CD4-positive, alpha-beta T cell (primary cell): ENCODE measurements around the gene RASSF10. TPM values are rescaled to one million over a fixed set of nuclear protein-coding genes. Genes with fewer than 3 reads are reported as not detected.

Source experiments
- ATAC-seq: fragments of 200-7000 bp; cut with Tn5 transposase; one replicate; pipeline ENCODE4 v1.10.0; 2022; ENCODE audit warnings: mild to moderate bottlenecking; ENCODE audit not compliant: poor library complexity
- CTCF ChIA-PET: fragments of 350-600 bp; sonication (Branson Sonifier 250); formaldehyde crosslinking; loops from one replicate; lab custom pipeline; 2021; ENCODE audit warnings: antibody characterized with exemption, inconsistent platforms; lab: Charles Lee
- POLR2A ChIA-PET: fragments of 350-600 bp; sonication (Branson Sonifier 250); formaldehyde crosslinking; loops from one replicate; lab custom pipeline; 2021; ENCODE audit warnings: antibody characterized with exemption, inconsistent platforms; lab: Charles Lee
- DNase-seq, 14 experiments: peaks; one replicate each; pipeline ENCODE4 v3.0.0-alpha.2; 2013 to 2020; ENCODE audit warnings: mixed read lengths in 2 of 14
- H3K27ac ChIP-seq, 2 donors: one replicate each; pipeline versions ENCODE4 v1.5.1 to v1.7.0; 2013; ENCODE audit warnings: low read length in 2 of 2, low read depth in 1 of 2, mild to moderate bottlenecking in 1 of 2
- H3K27me3 ChIP-seq, 2 experiments: 1 replicate in 1 of 2; 2 replicates in 1 of 2; pipeline versions ENCODE4 v1.6.1 to v1.7.0; 2013; ENCODE audit warnings: low read length in 2 of 2, control low read depth in 1 of 2, mild to moderate bottlenecking in 1 of 2, moderate library complexity in 1 of 2; ENCODE audit not compliant: insufficient read depth in 2 of 2, control insufficient read depth in 1 of 2
- H3K36me3 ChIP-seq: one replicate; pipeline ENCODE4 v1.6.1; 2013; ENCODE audit warnings: low read length, control low read depth; ENCODE audit not compliant: insufficient read depth
- H3K4me1 ChIP-seq: one replicate; pipeline ENCODE4 v1.6.1; 2013; ENCODE audit warnings: low read length, control low read depth; ENCODE audit not compliant: insufficient read depth
- H3K4me3 ChIP-seq: one replicate; pipeline ENCODE4 v1.5.1; 2013; ENCODE audit warnings: mild to moderate bottlenecking, low read length, moderate library complexity
- H3K9me3 ChIP-seq, 2 experiments: 1 replicate in 1 of 2; 2 replicates in 1 of 2; pipeline versions ENCODE4 v1.6.1 to v1.7.0; 2013; ENCODE audit warnings: low read length in 2 of 2, mild to moderate bottlenecking in 2 of 2, control low read depth in 1 of 2, moderate library complexity in 1 of 2; ENCODE audit not compliant: control insufficient read depth in 1 of 2, insufficient read depth in 1 of 2
- H3K27ac Mint-ChIP-seq: one replicate; pipeline ENCODE4 v1.8.0; 2020; ENCODE audit warnings: mixed read lengths
- H3K27me3 Mint-ChIP-seq: one replicate; pipeline ENCODE4 v1.8.0; 2021; ENCODE audit warnings: mixed read lengths
- H3K36me3 Mint-ChIP-seq: one replicate; pipeline ENCODE4 v1.8.0; 2021; ENCODE audit warnings: low read depth, mixed read lengths
- H3K4me1 Mint-ChIP-seq: one replicate; pipeline ENCODE4 v1.8.0; 2021; ENCODE audit warnings: low read depth, mixed read lengths
- H3K4me3 Mint-ChIP-seq: one replicate; pipeline ENCODE4 v1.8.0; 2020; ENCODE audit warnings: mild to moderate bottlenecking, mixed read lengths
- H3K9me3 Mint-ChIP-seq: one replicate; pipeline ENCODE4 v1.8.0; 2020; ENCODE audit warnings: mixed read lengths
- intact Hi-C, 2 experiments: fragments of 100-400 bp; cut with DNase I in 1 of 2; cut with micrococcal nuclease in 1 of 2; formaldehyde crosslinking; loops; one replicate each; pipeline versions ENCODE4 v1.15.1 to v1.9.0; 2023 to 2025; cut with DNase I, micrococcal nuclease
- total RNA-seq, 174 experiments: library from RNA in 2 of 174; stranded (reverse) in 2 of 174; gene quantifications; one replicate each; pipeline ENCODE4 v1.2.3 and lab custom pipeline; 2021 to 2026
- TF ChIP-seq, protein P1 (sequence below): fragments of 200-600 bp; IDR thresholded peaks from one replicate; pipeline ENCODE4 v1.8.0; 2022; ENCODE audit warnings: antibody characterized with exemption, mild to moderate bottlenecking

RASSF10 gene
- total RNA-seq, 2 experiments from 2014 or later = not detected

DNA sequence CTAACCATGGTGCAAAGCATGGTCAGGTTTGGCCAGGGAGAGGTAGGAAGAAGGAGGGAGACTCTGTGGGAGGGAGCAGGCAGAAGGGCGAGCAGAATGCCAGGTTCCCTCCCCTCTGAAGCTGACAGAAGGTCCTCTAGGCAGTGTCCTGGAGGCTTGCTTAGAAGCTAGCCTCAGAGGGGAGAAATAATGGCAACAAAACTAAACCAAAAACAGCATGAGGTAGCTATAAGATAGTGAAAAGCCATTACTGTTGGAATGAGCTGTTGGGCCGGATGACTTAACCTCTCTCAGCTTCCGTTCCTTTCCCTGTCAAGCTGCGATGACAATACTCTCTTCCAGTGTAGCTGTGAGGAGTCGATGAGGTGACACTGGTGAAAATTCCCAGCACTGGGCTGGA is 36.6 kb downstream of the RASSF10 start:
- Histone ChIP-seq H3K4me3 (no peak overlapping the region), H3K9me3 (no peaks in the 10 kb centered on the region), H3K4me1 (no peaks in the 10 kb centered on the region), H3K27me3 (peaks cover 0 to 2% of the 10 kb centered on the region in 2 experiments), H3K27ac (no peak overlapping the region), H3K36me3 (no peaks in the 10 kb centered on the region)
- no peaks in the 10 kb centered on the region for H3K36me3 Mint-ChIP-seq
- no peak overlapping the region for H3K4me3 Mint-ChIP-seq
- TF ChIP-seq, protein P1, sequence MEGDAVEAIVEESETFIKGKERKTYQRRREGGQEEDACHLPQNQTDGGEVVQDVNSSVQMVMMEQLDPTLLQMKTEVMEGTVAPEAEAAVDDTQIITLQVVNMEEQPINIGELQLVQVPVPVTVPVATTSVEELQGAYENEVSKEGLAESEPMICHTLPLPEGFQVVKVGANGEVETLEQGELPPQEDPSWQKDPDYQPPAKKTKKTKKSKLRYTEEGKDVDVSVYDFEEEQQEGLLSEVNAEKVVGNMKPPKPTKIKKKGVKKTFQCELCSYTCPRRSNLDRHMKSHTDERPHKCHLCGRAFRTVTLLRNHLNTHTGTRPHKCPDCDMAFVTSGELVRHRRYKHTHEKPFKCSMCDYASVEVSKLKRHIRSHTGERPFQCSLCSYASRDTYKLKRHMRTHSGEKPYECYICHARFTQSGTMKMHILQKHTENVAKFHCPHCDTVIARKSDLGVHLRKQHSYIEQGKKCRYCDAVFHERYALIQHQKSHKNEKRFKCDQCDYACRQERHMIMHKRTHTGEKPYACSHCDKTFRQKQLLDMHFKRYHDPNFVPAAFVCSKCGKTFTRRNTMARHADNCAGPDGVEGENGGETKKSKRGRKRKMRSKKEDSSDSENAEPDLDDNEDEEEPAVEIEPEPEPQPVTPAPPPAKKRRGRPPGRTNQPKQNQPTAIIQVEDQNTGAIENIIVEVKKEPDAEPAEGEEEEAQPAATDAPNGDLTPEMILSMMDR = no peak
- CTCF ChIA-PET = no interaction called here
- H3K27me3 Mint-ChIP-seq = peaks cover 17% of the 10 kb centered on the region
- no peak for DNase-seq
- intact Hi-C loops = no loop called here
- H3K9me3 Mint-ChIP-seq = no peaks in the 10 kb centered on the region
- POLR2A ChIA-PET = no interaction called here
- no peak for ATAC-seq
- no peaks in the 10 kb centered on the region for H3K4me1 Mint-ChIP-seq
- H3K27ac Mint-ChIP-seq = no peak overlapping the region

DNA sequence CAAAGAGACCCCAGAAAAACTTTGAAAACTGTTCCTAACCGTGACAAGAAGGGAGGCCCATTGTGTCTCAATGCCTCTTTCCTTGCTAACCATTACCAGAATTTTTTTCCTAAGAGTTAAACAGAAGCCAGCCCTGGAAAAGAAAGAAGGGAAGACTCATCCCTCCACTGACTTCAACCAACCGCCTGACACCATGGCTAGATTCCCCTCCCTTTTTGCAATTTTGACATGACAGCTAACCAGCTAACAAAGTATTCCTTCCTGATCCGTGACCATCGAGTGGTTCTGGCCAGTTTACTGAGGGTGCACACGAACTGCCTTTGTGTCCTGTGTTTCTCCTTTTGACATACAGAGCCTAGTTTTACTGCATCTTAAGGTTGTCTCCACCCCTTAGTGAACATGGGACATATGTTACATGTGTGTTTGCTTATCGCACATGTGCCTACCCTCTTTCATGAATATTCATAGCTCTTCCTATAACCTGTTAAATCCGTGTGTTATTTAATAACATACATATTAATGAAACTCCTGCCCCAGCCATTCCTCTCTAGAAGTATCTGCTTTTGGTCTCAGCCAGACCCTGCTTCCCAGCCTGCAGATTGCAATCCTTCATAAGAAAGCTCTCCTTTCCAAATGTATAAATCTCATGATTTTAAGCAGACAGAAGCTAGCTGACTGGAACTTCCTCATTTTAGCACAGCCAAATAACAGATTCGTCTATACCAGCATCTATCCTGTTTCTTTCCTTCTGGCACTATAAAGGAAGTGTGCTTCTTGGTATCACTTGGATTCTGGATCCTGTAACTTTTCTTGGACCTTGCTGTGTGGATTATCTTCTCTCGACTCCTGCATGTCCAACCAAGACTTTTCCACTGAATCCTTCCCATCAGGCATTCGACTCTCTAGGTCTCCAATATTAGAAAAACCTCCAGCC is 37.8 kb downstream of the RASSF10 start:
- ATAC-seq (no peak), DNase-seq (no peak)
- TF ChIP-seq, protein P1 = no peak
- peaks cover 2 to 6% of the 10 kb centered on the region in 2 experiments for H3K27me3 ChIP-seq
- ChIA-PET CTCF (interaction anchor here (0.8 kb wide), 1 partner anchor 14 kb away, joined by 3 read pairs; no protein-coding TSS in a partner anchor), POLR2A (no interaction called here)
- H3K27me3 Mint-ChIP-seq = peaks cover 14% of the 10 kb centered on the region
- H3K36me3 ChIP-seq = no peaks in the 10 kb centered on the region
- no peak overlapping the region for H3K4me3 ChIP-seq
- intact Hi-C loops = no loop called here
- no peak overlapping the region for H3K27ac ChIP-seq
- no peaks in the 10 kb centered on the region for H3K9me3 ChIP-seq
- no peaks in the 10 kb centered on the region for H3K4me1 ChIP-seq
- H3K9me3 Mint-ChIP-seq = no peaks in the 10 kb centered on the region
- no peak overlapping the region for H3K4me3 Mint-ChIP-seq
- H3K36me3 Mint-ChIP-seq = no peaks in the 10 kb centered on the region
- no peaks in the 10 kb centered on the region for H3K4me1 Mint-ChIP-seq
- H3K27ac Mint-ChIP-seq = no peak overlapping the region

DNA sequence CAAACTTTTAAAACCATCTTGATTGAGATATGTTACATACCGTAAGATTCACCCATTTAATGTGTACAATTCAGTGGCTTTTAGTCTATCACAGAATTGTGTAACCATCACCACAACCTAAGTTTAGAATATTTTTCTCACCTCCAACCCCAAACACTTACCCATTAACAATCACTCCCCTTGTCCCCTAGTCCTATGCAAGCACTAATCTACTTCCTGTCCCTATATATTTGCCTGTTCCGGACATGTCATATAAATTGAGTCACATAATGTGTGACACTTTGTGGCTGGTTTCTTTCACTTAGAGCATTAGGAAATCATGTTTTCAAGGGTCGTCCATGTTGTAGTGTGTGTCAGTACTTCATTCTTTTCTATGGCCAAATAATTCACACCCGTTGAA is 38.8 kb downstream of the RASSF10 start:
- no peak overlapping the region for H3K27ac ChIP-seq
- H3K9me3 Mint-ChIP-seq = no peaks in the 10 kb centered on the region
- H3K4me3 Mint-ChIP-seq = no peak overlapping the region
- ChIA-PET CTCF (no interaction called here), POLR2A (no interaction called here)
- H3K4me3 ChIP-seq = no peak overlapping the region
- H3K9me3 ChIP-seq = no peaks in the 10 kb centered on the region
- no peak for DNase-seq
- ATAC-seq = no peak
- TF ChIP-seq, protein P1 = no peak
- H3K27me3 Mint-ChIP-seq = peaks cover 22% of the 10 kb centered on the region
- intact Hi-C loops = no loop called here
- H3K27ac Mint-ChIP-seq = no peak overlapping the region
- H3K36me3 ChIP-seq = no peaks in the 10 kb centered on the region
- no peaks in the 10 kb centered on the region for H3K36me3 Mint-ChIP-seq
- H3K27me3 ChIP-seq = peaks cover 2 to 11% of the 10 kb centered on the region in 2 experiments
- H3K4me1 Mint-ChIP-seq = no peaks in the 10 kb centered on the region
- H3K4me1 ChIP-seq = no peaks in the 10 kb centered on the region
